IPS-20b (cell line): ENCODE results near the gene FGF2.
A peak's percentile ranks its signal among the peaks of the same experiment; 100 is the strongest.
"Not testable (repeated sequence)": the region's sequence is repeated elsewhere in the genome, so short reads cannot be mapped to it uniquely, and the experiment has no call there.

ENCODE experiments used
- H3K27ac ChIP-seq: one replicate; pipeline ENCODE4 v1.5.1; 2013; ENCODE audit warnings: low read length
- H3K27me3 ChIP-seq: 2 replicates; pipeline ENCODE4 v1.6.1; 2013; ENCODE audit warnings: mild to moderate bottlenecking, low read length, inconsistent platforms; ENCODE audit not compliant: insufficient read depth
- H3K36me3 ChIP-seq: 2 replicates; pipeline ENCODE4 v1.6.1; 2013; ENCODE audit warnings: low read depth, mild to moderate bottlenecking, inconsistent platforms, low read length, moderate library complexity; ENCODE audit not compliant: insufficient read depth
- H3K4me1 ChIP-seq: 2 replicates; pipeline ENCODE4 v1.6.1; 2013; ENCODE audit warnings: mild to moderate bottlenecking, control low read depth, inconsistent platforms, low read length, moderate library complexity; ENCODE audit not compliant: insufficient read depth
- H3K4me3 ChIP-seq: 2 replicates; pipeline ENCODE4 v1.5.1; 2013; ENCODE audit warnings: mild to moderate bottlenecking, low read length, inconsistent platforms
- H3K9ac ChIP-seq: 2 replicates; pipeline ENCODE4 v1.6.1; 2013; ENCODE audit warnings: low read depth, mild to moderate bottlenecking, inconsistent platforms, low read length, moderate library complexity
- H3K9me3 ChIP-seq: 2 replicates; pipeline ENCODE4 v1.6.1; 2013; ENCODE audit warnings: mild to moderate bottlenecking, low read depth, low read length, inconsistent platforms; ENCODE audit not compliant: insufficient read depth

Gene FGF2

GRCh38 chr4:122920473-122920872, 93.8 kb downstream of the FGF2 start:
- Histone ChIP-seq H3K9me3 (no peaks in the 10 kb centered on the region), H3K4me1 (peaks cover 6% of the 10 kb centered on the region; the same call in 1 of the 2 replicates), H3K9ac (peak overlapping the region; percentile 35; the same call in 1 of the 2 replicates), H3K27ac (no peak overlapping the region), H3K4me3 (no peak overlapping the region), H3K27me3 (no peaks in the 10 kb centered on the region), H3K36me3 (no peaks in the 10 kb centered on the region; the same call in 1 of the 2 replicates)

- Histone ChIP-seq H3K4me1 (peaks cover 6% of the 10 kb centered on the region; the same call in 1 of the 2 replicates), H3K4me3 (peak overlapping the region; percentile 97), H3K27ac (no peak overlapping the region), H3K9me3 (no peaks in the 10 kb centered on the region), H3K36me3 (no peaks in the 10 kb centered on the region), H3K27me3 (no peaks in the 10 kb centered on the region), H3K9ac (peak overlapping the region; percentile 91; the same call in 1 of the 2 replicates)
These were observed 94.7 kb downstream of the FGF2 start for GRCh38 chr4:122921300-122921699.

GRCh38 chr4:122921971-122922876, 95.6 kb downstream of the FGF2 start, which contains the start of gene NUDT6:
Gene NUDT6 (minus strand): TSS chr4:122922597. CDS start chr4:122922572, 25 bp downstream.
- Histone ChIP-seq H3K36me3 (0 out of 2 replicates have a peak, but pooled peaks cover under 1% of the 10 kb centered on the region), H3K27ac (peak within 1 kb of the TSS; percentile 46), H3K4me3 (peak within 1 kb of the TSS; percentile 97), H3K9me3 (no peaks in the 10 kb centered on the region), H3K9ac (peak within 1 kb of the TSS; percentile 91), H3K27me3 (no peaks in the 10 kb centered on the region), H3K4me1 (peaks cover 6% of the 10 kb centered on the region; the same call in 1 of the 2 replicates)

- H3K4me3 ChIP-seq = peak overlapping the region; percentile 97
- peak overlapping the region; percentile 6 for H3K27ac ChIP-seq
These were observed 96.4 kb downstream of the FGF2 start for GRCh38 chr4:122922877-122923511.

GRCh38 chr4:122928930-122929329, 102.3 kb downstream of the FGF2 start:
- no peak overlapping the region for H3K27ac ChIP-seq
- H3K36me3 ChIP-seq = peaks cover 63% of the 10 kb centered on the region
- no peaks in the 10 kb centered on the region for H3K9me3 ChIP-seq
- H3K27me3 ChIP-seq = no peaks in the 10 kb centered on the region
- no peak overlapping the region for H3K4me3 ChIP-seq
- H3K4me1 ChIP-seq = no peaks in the 10 kb centered on the region
- H3K9ac ChIP-seq = no peak overlapping the region

More at GRCh38 chr4:122922877-122923511, 96.4 kb downstream of the FGF2 start:
- peaks cover 7% of the 10 kb centered on the region; the same call in 1 of the 2 replicates for H3K36me3 ChIP-seq
- H3K9ac ChIP-seq = peak overlapping the region; percentile 91; the same call in 1 of the 2 replicates
- no peaks in the 10 kb centered on the region for H3K27me3 ChIP-seq
- H3K4me1 ChIP-seq = peaks cover 6% of the 10 kb centered on the region; the same call in 1 of the 2 replicates
- H3K9me3 ChIP-seq = no peaks in the 10 kb centered on the region

GRCh38 chr4:122930862-122931261, 104.2 kb downstream of the FGF2 start:
- Histone ChIP-seq H3K36me3 (peaks cover 83% of the 10 kb centered on the region), H3K4me3 (no peak overlapping the region), H3K4me1 (no peaks in the 10 kb centered on the region), H3K27ac (no peak overlapping the region), H3K9ac (no peak overlapping the region), H3K9me3 (no peaks in the 10 kb centered on the region), H3K27me3 (no peaks in the 10 kb centered on the region)

- Histone ChIP-seq H3K9me3 (no peaks in the 10 kb centered on the region), H3K4me3 (no peak overlapping the region), H3K27ac (no peak overlapping the region), H3K9ac (no peak overlapping the region), H3K4me1 (no peaks in the 10 kb centered on the region), H3K27me3 (no peaks in the 10 kb centered on the region), H3K36me3 (peaks cover 89% of the 10 kb centered on the region)
These were observed 106.1 kb downstream of the FGF2 start for GRCh38 chr4:122932763-122933162.

GRCh38 chr4:122945136-122945535, 118.5 kb downstream of the FGF2 start:
- H3K9me3 ChIP-seq, H3K4me1 ChIP-seq, H3K4me3 ChIP-seq, H3K27ac ChIP-seq, H3K27me3 ChIP-seq, H3K9ac ChIP-seq: not testable (repeated sequence)
- H3K36me3 ChIP-seq = peaks cover 47% of the 10 kb centered on the region

GRCh38 chr4:122946142-122946541, 119.5 kb downstream of the FGF2 start:
- Histone ChIP-seq H3K4me3 (no peak overlapping the region), H3K27me3 (no peaks in the 10 kb centered on the region), H3K9me3 (peaks cover 6% of the 10 kb centered on the region; the same call in 1 of the 2 replicates), H3K9ac (no peak overlapping the region), H3K27ac (no peak overlapping the region), H3K4me1 (no peaks in the 10 kb centered on the region), H3K36me3 (peaks cover 54% of the 10 kb centered on the region)
